Hair follicle dermal papilla cell (primary cell): ENCODE measurements around the gene SPAAR. TPM values are rescaled to one million over a fixed set of nuclear protein-coding genes. Genes with fewer than 3 reads are reported as not detected.

Source experiments
- total RNA-seq: library from RNA; depleted of rRNA; stranded (reverse); fragments of >200 nt; gene quantifications from 2 replicates; pipeline ENCODE4 v1.2.3, GENCODE V29; 2012

The SPAAR gene, protein sequence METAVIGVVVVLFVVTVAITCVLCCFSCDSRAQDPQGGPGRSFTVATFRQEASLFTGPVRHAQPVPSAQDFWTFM
- not detected in 2 replicates for total RNA-seq

GRCh38 chr9:35909274-35909673, at the start of gene SPAAR:
TSS of gene SPAAR (plus strand) at chr9:35909490. CDS start at chr9:35910464, 974 bp downstream.

DNA sequence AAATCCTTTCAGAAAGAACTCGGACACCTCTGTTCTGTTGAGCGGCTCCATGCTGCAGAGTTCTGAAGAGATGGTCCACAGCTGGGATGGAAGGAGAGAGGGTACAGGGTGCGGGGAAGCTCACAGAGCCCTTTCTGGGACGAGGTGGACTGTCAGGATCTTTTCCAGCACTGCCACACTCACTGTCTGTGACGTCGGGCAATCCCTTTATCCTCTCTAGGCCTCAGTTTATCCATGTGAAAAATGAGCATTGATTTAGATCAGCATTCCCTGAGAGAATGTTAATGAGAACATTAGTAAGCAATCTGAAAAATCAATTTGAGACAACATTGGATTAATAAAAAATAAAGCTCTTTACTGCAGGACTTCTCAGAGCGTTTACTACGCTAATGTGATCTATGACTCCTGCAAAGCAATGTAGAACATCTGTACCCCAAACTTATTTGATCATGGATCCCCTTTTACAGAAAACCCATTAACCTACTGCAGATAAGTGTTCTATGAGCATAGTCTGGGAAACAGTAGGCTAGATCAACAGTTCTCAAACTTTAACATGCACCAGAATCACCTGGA, 38.9 kb upstream of the SPAAR start, which contains the start of gene OR13J1:
TSS of gene OR13J1 (minus strand) at position 51 of the 573 bp plus-strand sequence. CDS start at position 51, 0 bp downstream.

DNA sequence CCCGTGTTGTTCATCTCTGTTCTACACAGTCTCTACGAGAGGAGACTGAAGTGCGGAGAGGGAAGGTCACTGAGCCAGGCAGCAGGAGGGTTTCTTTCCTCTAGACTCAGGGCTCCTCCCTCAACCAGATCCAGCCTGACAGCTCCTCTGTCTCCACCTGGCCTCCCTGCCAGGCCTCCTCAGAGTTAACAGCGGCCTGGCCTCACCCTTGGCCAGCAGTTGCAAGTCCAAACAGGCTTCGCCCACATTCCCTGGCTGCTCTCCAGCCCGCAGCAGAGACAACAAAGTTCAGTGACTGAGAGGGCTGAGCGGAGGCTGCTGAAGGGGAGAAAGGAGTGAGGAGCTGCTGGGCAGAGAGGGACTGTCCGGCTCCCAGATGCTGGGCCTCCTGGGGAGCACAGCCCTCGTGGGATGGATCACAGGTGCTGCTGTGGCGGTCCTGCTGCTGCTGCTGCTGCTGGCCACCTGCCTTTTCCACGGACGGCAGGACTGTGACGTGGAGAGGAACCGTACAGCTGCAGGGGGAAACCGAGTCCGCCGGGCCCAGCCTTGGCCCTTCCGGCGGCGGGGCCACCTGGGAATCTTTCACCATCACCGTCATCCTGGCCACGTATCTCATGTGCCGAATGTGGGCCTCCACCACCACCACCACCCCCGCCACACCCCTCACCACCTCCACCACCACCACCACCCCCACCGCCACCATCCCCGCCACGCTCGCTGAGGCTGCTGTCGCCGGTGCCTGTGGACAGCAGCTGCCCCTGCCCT, 3.2 kb upstream of the SPAAR start, which contains the start of gene HRCT1:
TSS of gene HRCT1 (plus strand) at position 291 of the 768 bp plus-strand sequence. CDS start at position 377, 86 bp downstream.

GRCh38 chr9:35958104-35958837, 49.0 kb downstream of the SPAAR start, which contains the start of gene OR2S2:
TSS of gene OR2S2 (minus strand) at chr9:35958154. CDS start at chr9:35958098, 56 bp downstream.

Other genes starting within 250 kb of the SPAAR start
- gene ARHGEF39, start 244.3 kb upstream of the SPAAR start, total RNA-seq = 0.12 and 0.49 TPM in 2 replicates
- 0.16 TPM in 1 of 2 replicates, not detected in the other for gene CA9, start 235.6 kb upstream of the SPAAR start, total RNA-seq
- gene TPM2, start 219.6 kb upstream of the SPAAR start, total RNA-seq = 451 and 795 TPM in 2 replicates
- 543 and 559 TPM in 2 replicates for gene TLN1, start 177.3 kb upstream of the SPAAR start, total RNA-seq
- gene CREB3, start 176.8 kb upstream of the SPAAR start, total RNA-seq = 61.7 and 78.1 TPM in 2 replicates
- gene GBA2, start 160.3 kb upstream of the SPAAR start, total RNA-seq = 36.2 and 37.3 TPM in 2 replicates
- 21.6 and 22.1 TPM in 2 replicates for gene RGP1, start 160.2 kb upstream of the SPAAR start, total RNA-seq
- not detected in 2 replicates for gene MSMP, start 155.2 kb upstream of the SPAAR start, total RNA-seq
- 14.9 and 23.2 TPM in 2 replicates for gene NPR2, start 117.9 kb upstream of the SPAAR start, total RNA-seq
- gene SPAG8, start 97.2 kb upstream of the SPAAR start, total RNA-seq = 0.49 and 2.1 TPM in 2 replicates
- gene HINT2, start 94.4 kb upstream of the SPAAR start, total RNA-seq = 8.0 and 11.4 TPM in 2 replicates
- gene FAM221B, start 80.8 kb upstream of the SPAAR start, total RNA-seq = not detected in 2 replicates
- 3.7 and 6.1 TPM in 2 replicates for gene TMEM8B, start 80.3 kb upstream of the SPAAR start, total RNA-seq
- not detected in 2 replicates for gene OR13J1, start 39.1 kb upstream of the SPAAR start, total RNA-seq
- gene HRCT1, start 3.3 kb upstream of the SPAAR start, total RNA-seq = not detected in 2 replicates
- 0.32 TPM in 1 of 2 replicates, not detected in the other for gene OR2S2, start 48.7 kb downstream of the SPAAR start, total RNA-seq
- gene RECK, start 127.4 kb downstream of the SPAAR start, total RNA-seq = 142 and 147 TPM in 2 replicates
- 19.1 and 30.0 TPM in 2 replicates for gene GLIPR2, start 227.2 kb downstream of the SPAAR start, total RNA-seq